Stimulated activated CD4-positive, alpha-beta T cell treated with anti-CD3 and anti-CD28 coated beads, Interleukin-4, amount 100 ng/mL, for 48 hours (primary cell): ENCODE data around the gene TTC3.

Experiments
- DNase-seq, 2 donors: peaks; one replicate each; pipeline ENCODE4 v3.0.0-alpha.2; 2020; ENCODE audit warnings: low read depth in 2 of 2

TTC3 gene

GRCh38 chr21:37153196-37153934 lies 80.3 kb downstream of the TTC3 start:
- no peak for DNase-seq

GRCh38 chr21:37153935-37154350 lies 80.9 kb downstream of the TTC3 start:
- no peak for DNase-seq

GRCh38 chr21:37155186-37155585 lies 82.1 kb downstream of the TTC3 start:
- no peak for DNase-seq

- no peak for DNase-seq
These were observed 84.9 kb downstream of the TTC3 start for GRCh38 chr21:37157938-37158337.

- peak in 1 of 2 donors; percentile 16 for DNase-seq
These were observed 86.2 kb downstream of the TTC3 start for GRCh38 chr21:37159053-37159776.

GRCh38 chr21:37159949-37160348 lies 86.9 kb downstream of the TTC3 start:
- no peak for DNase-seq

- no peak for DNase-seq
These were observed 91.7 kb downstream of the TTC3 start for GRCh38 chr21:37164742-37165141.

GRCh38 chr21:37165586-37165985 lies 92.5 kb downstream of the TTC3 start:
- DNase-seq: no peak

- no peak for DNase-seq
These were observed 93.7 kb downstream of the TTC3 start for GRCh38 chr21:37166733-37167132.

GRCh38 chr21:37168666-37169065 lies 95.6 kb downstream of the TTC3 start:
- DNase-seq: no peak

- no peak for DNase-seq
These were observed 99.6 kb downstream of the TTC3 start for GRCh38 chr21:37172646-37173045.

GRCh38 chr21:37176716-37177115 lies 103.7 kb downstream of the TTC3 start:
- DNase-seq: no peak

GRCh38 chr21:37181059-37181458 lies 108.0 kb downstream of the TTC3 start:
- no peak for DNase-seq

GRCh38 chr21:37182222-37182621 lies 109.2 kb downstream of the TTC3 start:
- no peak for DNase-seq

- no peak for DNase-seq
These were observed 110.7 kb downstream of the TTC3 start for GRCh38 chr21:37183749-37184148.

- DNase-seq: no peak
These were observed 111.9 kb downstream of the TTC3 start for GRCh38 chr21:37184784-37185593.

- no peak for DNase-seq
These were observed 113.9 kb downstream of the TTC3 start for GRCh38 chr21:37186983-37187382.

GRCh38 chr21:37188825-37189224 lies 115.8 kb downstream of the TTC3 start:
- DNase-seq: no peak

- DNase-seq: no peak
These were observed 119.0 kb downstream of the TTC3 start for GRCh38 chr21:37192019-37192418.

- DNase-seq: no peak
These were observed 120.0 kb downstream of the TTC3 start for GRCh38 chr21:37193006-37193405.

GRCh38 chr21:37193676-37194075 lies 120.6 kb downstream of the TTC3 start:
- DNase-seq: no peak

- DNase-seq: no peak
These were observed 122.0 kb downstream of the TTC3 start for GRCh38 chr21:37195059-37195458.
